ENCODE results near the gene ACACB.
A peak's percentile ranks its signal among the peaks of the same experiment; 100 is the strongest.

- TF ChIP-seq CTCF (IDR thresholded peaks at IDR 0.05) (peak in 1 of 4 donors; percentile 8), POLR2A (IDR thresholded peaks at IDR 0.05) (peak; percentile 49)
Measured at GRCh38 chr12:109154451-109155438, 38.4 kb downstream of the ACACB start.
